Measurements from ENCODE around the gene KIR2DL1.
"Not testable (repeated sequence)": the region's sequence is repeated elsewhere in the genome, so short reads cannot be mapped to it uniquely, and the experiment has no call there.

Gene KIR2DL1

GRCh38 chr19:54771018-54771960 lies 1.7 kb downstream of the KIR2DL1 start:
- H3K4me3 ChIP-seq (ENCODE audit: low read depth, low read length); DNase-seq (ENCODE audit: low read depth): not testable (repeated sequence)

- not testable (repeated sequence) for DNase-seq (ENCODE audit: low read depth); H3K4me3 ChIP-seq (ENCODE audit: low read depth, low read length)
Observed at GRCh38 chr19:54772666-54773065, 3.1 kb downstream of the KIR2DL1 start.

DNA sequence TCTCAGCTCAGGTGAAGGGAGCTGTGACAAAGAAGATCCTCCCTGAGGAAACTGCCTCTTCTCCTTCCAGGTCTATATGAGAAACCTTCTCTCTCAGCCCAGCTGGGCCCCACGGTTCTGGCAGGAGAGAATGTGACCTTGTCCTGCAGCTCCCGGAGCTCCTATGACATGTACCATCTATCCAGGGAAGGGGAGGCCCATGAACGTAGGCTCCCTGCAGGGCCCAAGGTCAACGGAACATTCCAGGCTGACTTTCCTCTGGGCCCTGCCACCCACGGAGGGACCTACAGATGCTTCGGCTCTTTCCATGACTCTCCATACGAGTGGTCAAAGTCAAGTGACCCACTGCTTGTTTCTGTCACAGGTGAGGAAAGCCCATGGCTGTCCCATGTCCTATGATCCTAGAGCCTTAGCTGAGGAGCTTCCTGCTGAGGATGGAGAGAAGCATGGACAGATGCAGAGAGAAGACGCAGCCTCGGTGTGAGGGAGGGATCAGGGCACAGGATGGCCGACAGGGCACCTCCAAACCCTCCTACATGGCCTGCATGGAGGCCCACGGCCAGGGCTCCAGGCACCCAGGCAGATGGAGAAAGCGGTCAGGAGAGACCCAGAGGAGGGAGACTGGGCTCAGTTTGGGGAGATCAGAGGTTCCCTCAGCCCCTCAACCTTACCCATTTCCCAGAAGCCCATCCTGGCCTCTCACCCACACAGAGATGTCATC lies 5.7 kb downstream of the KIR2DL1 start:
- H3K4me3 ChIP-seq (ENCODE audit: low read depth, low read length); DNase-seq (ENCODE audit: low read depth): not testable (repeated sequence)

DNA sequence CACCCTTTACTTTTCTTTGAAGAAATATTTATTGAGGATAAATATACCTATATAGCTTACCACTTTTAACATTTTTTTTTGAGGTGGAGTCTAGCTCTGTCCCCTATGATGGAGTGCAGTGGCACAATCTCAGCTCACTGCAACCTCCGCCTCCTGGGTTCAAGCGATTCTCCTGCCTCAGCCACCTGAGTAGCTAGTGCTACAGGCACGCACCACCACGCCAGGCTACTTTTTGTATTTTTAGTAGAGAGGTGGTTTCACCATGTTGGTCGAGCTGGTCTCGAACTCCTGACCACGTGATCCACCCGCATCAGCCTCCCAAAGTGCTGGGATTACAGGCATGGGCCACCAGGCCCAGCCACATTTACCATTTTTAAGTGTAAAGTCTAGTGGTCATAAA lies 6.2 kb downstream of the KIR2DL1 start:
- H3K4me3 ChIP-seq (ENCODE audit: low read depth, low read length); DNase-seq (ENCODE audit: low read depth): not testable (repeated sequence)

DNA sequence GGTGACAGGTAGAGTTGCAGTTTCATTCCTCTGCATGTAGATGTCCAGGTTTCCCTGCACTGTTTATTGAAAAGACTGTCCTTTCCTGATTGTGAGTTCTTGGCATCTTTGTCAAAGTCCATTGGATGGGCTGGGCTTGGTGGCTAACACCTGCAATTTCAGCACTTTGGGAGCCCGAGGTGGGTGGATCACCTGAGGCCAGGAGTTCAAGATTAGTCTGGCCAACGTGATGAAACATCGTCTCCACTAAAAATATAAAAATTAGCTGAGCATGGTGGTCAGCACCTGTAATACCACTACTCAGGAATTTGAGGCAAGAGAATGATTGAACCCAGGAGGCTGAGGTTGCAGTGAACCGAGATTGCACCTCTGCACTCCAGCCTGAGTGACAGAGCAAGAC lies 8.3 kb downstream of the KIR2DL1 start:
- not testable (repeated sequence) for DNase-seq (ENCODE audit: low read depth); H3K4me3 ChIP-seq (ENCODE audit: low read depth, low read length)

GRCh38 chr19:54778896-54779295 lies 9.3 kb downstream of the KIR2DL1 start:
- H3K4me3 ChIP-seq (ENCODE audit: low read depth, low read length); DNase-seq (ENCODE audit: low read depth): not testable (repeated sequence)

GRCh38 chr19:54782916-54783315 lies 13.3 kb downstream of the KIR2DL1 start:
- H3K4me3 ChIP-seq (ENCODE audit: low read depth, low read length); DNase-seq (ENCODE audit: low read depth): not testable (repeated sequence)

DNA sequence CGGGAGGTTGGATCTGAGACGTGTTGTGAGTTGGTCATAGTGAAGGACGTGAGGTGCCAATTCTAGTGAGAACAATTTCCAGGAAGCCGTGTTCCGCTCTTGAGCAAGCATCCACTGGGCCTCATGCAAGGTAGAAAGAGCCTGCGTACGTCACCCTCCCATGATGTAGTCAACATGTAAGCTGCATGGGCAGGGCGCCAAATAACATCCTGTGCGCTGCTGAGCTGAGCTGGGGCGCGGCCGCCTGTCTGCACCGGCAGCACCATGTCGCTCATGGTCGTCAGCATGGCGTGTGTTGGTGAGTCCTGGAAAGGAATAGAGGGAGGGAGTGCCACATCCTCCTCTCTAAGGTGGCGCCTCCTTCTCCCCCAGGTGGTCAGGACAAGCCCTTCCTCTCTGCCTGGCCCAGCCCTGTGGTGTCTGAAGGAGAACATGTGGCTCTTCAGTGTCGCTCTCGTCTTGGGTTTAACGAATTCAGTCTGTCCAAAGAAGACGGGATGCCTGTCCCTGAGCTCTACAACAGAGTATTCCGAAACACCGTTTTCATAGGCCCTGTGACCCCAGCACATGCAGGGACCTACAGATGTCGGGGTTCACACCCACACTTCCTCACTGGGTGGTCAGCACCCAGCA lies 16.6 kb downstream of the KIR2DL1 start:
- DNase-seq (ENCODE audit: low read depth); H3K4me3 ChIP-seq (ENCODE audit: low read depth, low read length): not testable (repeated sequence)

GRCh38 chr19:54788154-54788553 lies 18.6 kb downstream of the KIR2DL1 start:
- H3K4me3 ChIP-seq (ENCODE audit: low read depth, low read length); DNase-seq (ENCODE audit: low read depth): not testable (repeated sequence)

GRCh38 chr19:54790711-54791110 lies 21.1 kb downstream of the KIR2DL1 start:
- DNase-seq (ENCODE audit: low read depth): no peak
- H3K4me3 ChIP-seq (ENCODE audit: low read depth, low read length): no peak overlapping the region
- TF ChIP-seq CTCF (IDR thresholded peaks at IDR 0.05; ENCODE audit: control insufficient read depth, extremely low read depth, insufficient read depth): no peak

GRCh38 chr19:54791476-54791875 lies 21.9 kb downstream of the KIR2DL1 start:
- H3K4me3 ChIP-seq (ENCODE audit: low read depth, low read length): no peak overlapping the region
- DNase-seq (ENCODE audit: low read depth): no peak
- TF ChIP-seq CTCF (IDR thresholded peaks at IDR 0.05; ENCODE audit: control insufficient read depth, extremely low read depth, insufficient read depth): no peak
